Neural cell (in vitro differentiated cells): ENCODE results near the gene PREB.

Experiments
- CTCF ChIP-seq: fragments of 450-650 bp; IDR thresholded peaks from 2 replicates; pipeline ENCODE4 v1.5.1; 2014; ENCODE audit warnings: antibody characterized with exemption, mild to moderate bottlenecking, moderate library complexity; ENCODE audit not compliant: poor library complexity, severe bottlenecking
- REST ChIP-seq: IDR thresholded peaks from 2 replicates; pipeline ENCODE4 v1.6.1; 2012; ENCODE audit warnings: borderline replicate concordance
- SMC3 ChIP-seq: fragments of 450-650 bp; conservative IDR thresholded peaks from 2 replicates; pipeline ENCODE4 v1.6.1; 2014; ENCODE audit warnings: antibody characterized with exemption, mild to moderate bottlenecking, moderate library complexity; ENCODE audit not compliant: poor library complexity

GRCh38 chr2:27089111-27089954 lies 45.1 kb downstream of the PREB start:
- TF ChIP-seq CTCF (no peak), SMC3 (no peak), REST (no peak)
